ENCODE results near the gene SPHK2. TPM values are rescaled to one million over a fixed set of nuclear protein-coding genes. Genes with fewer than 3 reads are reported as not detected.
A peak's percentile ranks its signal among the peaks of the same experiment; 100 is the strongest.

Gene SPHK2
- total RNA-seq, 2 donors from 2014 or later = 6.2 to 8.0 TPM

- H3K36me3 ChIP-seq = no peaks in the 10 kb centered on the region
- H3K27ac ChIP-seq = peak overlapping the region; percentile 79 to 81
- no peak for TF ChIP-seq CTCF (IDR thresholded peaks at IDR 0.05)
- peak overlapping the region; percentile 47 to 57 for H3K4me3 ChIP-seq
- no peak for DNase-seq (ENCODE audit: low spot score)
- no peaks in the 10 kb centered on the region for H3K27me3 ChIP-seq
- H3K9me3 ChIP-seq = no peaks in the 10 kb centered on the region
- peaks cover 0 to 23% of the 10 kb centered on the region in 2 donors for H3K4me1 ChIP-seq
Measured at GRCh38 chr19:48645620-48646000, 26.3 kb downstream of the SPHK2 start.

- Histone ChIP-seq H3K27me3 (no peaks in the 10 kb centered on the region), H3K36me3 (no peaks in the 10 kb centered on the region), H3K9me3 (no peaks in the 10 kb centered on the region), H3K27ac (peak within 1 kb of the TSS; percentile 79 to 81), H3K4me1 (peaks cover 0 to 23% of the 10 kb centered on the region in 2 donors), H3K4me3 (peak within 1 kb of the TSS; percentile 47 to 57)
- DNase-seq (ENCODE audit: low spot score) = peak; percentile 88
- peak; percentile 79 to 95 for TF ChIP-seq CTCF (IDR thresholded peaks at IDR 0.05)
Measured at GRCh38 chr19:48646001-48646721, 26.9 kb downstream of the SPHK2 start, which contains the start of gene CA11. TSS of gene CA11 (minus strand) at chr19:48646187. CDS start at chr19:48645632, 555 bp downstream.

GRCh38 chr19:48646722-48647216 lies 27.5 kb downstream of the SPHK2 start:
- H3K4me3 ChIP-seq = peak overlapping the region; percentile 47 to 57
- peak overlapping the region; percentile 79 to 81 for H3K27ac ChIP-seq
- TF ChIP-seq CTCF (IDR thresholded peaks at IDR 0.05) = no peak

GRCh38 chr19:48648134-48648533 lies 28.8 kb downstream of the SPHK2 start:
- H3K27me3 ChIP-seq = no peaks in the 10 kb centered on the region
- peaks cover 0 to 23% of the 10 kb centered on the region in 2 donors for H3K4me1 ChIP-seq
- DNase-seq (ENCODE audit: low spot score) = no peak
- TF ChIP-seq CTCF (IDR thresholded peaks at IDR 0.05) = no peak
- no peak overlapping the region for H3K4me3 ChIP-seq
- H3K9me3 ChIP-seq = no peaks in the 10 kb centered on the region
- H3K27ac ChIP-seq = no peak overlapping the region
- H3K36me3 ChIP-seq = no peaks in the 10 kb centered on the region

More at GRCh38 chr19:48646722-48647216, 27.5 kb downstream of the SPHK2 start:
- Histone ChIP-seq H3K9me3 (no peaks in the 10 kb centered on the region), H3K4me1 (peaks cover 0 to 23% of the 10 kb centered on the region in 2 donors), H3K36me3 (no peaks in the 10 kb centered on the region), H3K27me3 (no peaks in the 10 kb centered on the region)
- no peak for DNase-seq (ENCODE audit: low spot score)

GRCh38 chr19:48650974-48651682 lies 31.8 kb downstream of the SPHK2 start:
- Histone ChIP-seq H3K9me3 (no peaks in the 10 kb centered on the region), H3K27me3 (no peaks in the 10 kb centered on the region), H3K4me1 (peaks cover 0 to 4% of the 10 kb centered on the region in 2 donors), H3K4me3 (no peak overlapping the region), H3K27ac (no peak overlapping the region), H3K36me3 (no peaks in the 10 kb centered on the region)
- DNase-seq (ENCODE audit: low spot score) = no peak
- no peak for TF ChIP-seq CTCF (IDR thresholded peaks at IDR 0.05)

All from right atrium auricular region (tissue), 2 donors.